ENCODE results near the gene PLA1A. TPM values are rescaled to one million over a fixed set of nuclear protein-coding genes. Genes with fewer than 3 reads are reported as not detected.

PLA1A gene
- total and polyA plus RNA-seq, 10 of the 15 experiments (the other 5 are each of a cell fraction or from before 2014, with no cell fraction given) = 2.9 to 106 (median 4.8) TPM

DNA sequence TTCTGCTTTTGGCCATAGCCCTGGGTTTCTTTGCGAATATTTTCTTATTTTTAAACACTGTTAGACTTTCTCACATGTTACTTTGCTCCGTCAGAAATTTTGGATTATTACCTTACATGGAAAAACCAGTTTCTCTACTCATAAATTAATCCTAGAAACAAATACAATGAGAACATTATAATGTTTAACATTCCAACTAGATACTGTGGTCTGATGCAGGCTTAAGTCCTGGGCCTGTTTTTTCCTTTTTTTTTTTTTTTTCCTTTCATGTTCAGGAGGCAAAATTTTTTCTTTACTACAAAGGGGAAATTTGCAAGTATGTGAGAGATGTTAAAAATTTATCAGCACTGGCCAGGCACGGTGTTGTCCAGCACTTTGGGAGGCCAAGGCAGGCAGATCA is 33.8 kb downstream of the PLA1A start:
- no peak overlapping the region for H3K9ac ChIP-seq (ENCODE audit: control insufficient read depth, insufficient read depth, low read length)
- H3K4me3 ChIP-seq = no peak overlapping the region
- RAD21 ChIA-PET (ENCODE audit: unreplicated experiment) = interaction anchor here (1.6 to 7.8 kb wide), 2 partner anchors 30 to 32 kb away, joined by 5 to 103 read pairs; no protein-coding TSS in a partner anchor
- POLR2A ChIA-PET = interaction anchor here (6.1 kb wide), 1 partner anchor 31 kb away, joined by 103 read pairs; the partner anchor contains the start of gene PLA1A
- no TSS peak for BruUV-seq (replicated peaks)
- H3K79me2 ChIP-seq (ENCODE audit: control insufficient read depth, insufficient read depth, low read length) = no peaks in the 10 kb centered on the region
- H2AFZ ChIP-seq (ENCODE audit: control insufficient read depth, low read depth, low read length) = no peak overlapping the region
- in situ Hi-C loops (cut with MboI) = no loop called here
- no peak for TF ChIP-seq EED (IDR thresholded peaks at IDR 0.05; ENCODE audit: low read depth)
- no peak for TF ChIP-seq RAD51 (IDR thresholded peaks at IDR 0.05)
- no peak for TF ChIP-seq CREM (IDR thresholded peaks at IDR 0.05; ENCODE audit: low read depth)
- no peak for TF ChIP-seq NFXL1 (IDR thresholded peaks at IDR 0.05; ENCODE audit: borderline replicate concordance)
- TF ChIP-seq ZNF217 (IDR thresholded peaks at IDR 0.05) = no peak
- no peak for TF ChIP-seq TBL1XR1 (IDR thresholded peaks at IDR 0.05; ENCODE audit: low read depth, low read length)
- TF ChIP-seq, protein P1, sequence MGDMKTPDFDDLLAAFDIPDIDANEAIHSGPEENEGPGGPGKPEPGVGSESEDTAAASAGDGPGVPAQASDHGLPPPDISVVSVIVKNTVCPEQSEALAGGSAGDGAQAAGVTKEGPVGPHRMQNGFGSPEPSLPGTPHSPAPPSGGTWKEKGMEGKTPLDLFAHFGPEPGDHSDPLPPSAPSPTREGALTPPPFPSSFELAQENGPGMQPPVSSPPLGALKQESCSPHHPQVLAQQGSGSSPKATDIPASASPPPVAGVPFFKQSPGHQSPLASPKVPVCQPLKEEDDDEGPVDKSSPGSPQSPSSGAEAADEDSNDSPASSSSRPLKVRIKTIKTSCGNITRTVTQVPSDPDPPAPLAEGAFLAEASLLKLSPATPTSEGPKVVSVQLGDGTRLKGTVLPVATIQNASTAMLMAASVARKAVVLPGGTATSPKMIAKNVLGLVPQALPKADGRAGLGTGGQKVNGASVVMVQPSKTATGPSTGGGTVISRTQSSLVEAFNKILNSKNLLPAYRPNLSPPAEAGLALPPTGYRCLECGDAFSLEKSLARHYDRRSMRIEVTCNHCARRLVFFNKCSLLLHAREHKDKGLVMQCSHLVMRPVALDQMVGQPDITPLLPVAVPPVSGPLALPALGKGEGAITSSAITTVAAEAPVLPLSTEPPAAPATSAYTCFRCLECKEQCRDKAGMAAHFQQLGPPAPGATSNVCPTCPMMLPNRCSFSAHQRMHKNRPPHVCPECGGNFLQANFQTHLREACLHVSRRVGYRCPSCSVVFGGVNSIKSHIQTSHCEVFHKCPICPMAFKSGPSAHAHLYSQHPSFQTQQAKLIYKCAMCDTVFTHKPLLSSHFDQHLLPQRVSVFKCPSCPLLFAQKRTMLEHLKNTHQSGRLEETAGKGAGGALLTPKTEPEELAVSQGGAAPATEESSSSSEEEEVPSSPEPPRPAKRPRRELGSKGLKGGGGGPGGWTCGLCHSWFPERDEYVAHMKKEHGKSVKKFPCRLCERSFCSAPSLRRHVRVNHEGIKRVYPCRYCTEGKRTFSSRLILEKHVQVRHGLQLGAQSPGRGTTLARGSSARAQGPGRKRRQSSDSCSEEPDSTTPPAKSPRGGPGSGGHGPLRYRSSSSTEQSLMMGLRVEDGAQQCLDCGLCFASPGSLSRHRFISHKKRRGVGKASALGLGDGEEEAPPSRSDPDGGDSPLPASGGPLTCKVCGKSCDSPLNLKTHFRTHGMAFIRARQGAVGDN (IDR thresholded peaks at IDR 0.05) = no peak
- TF ChIP-seq BHLHE40 (IDR thresholded peaks at IDR 0.05; ENCODE audit: borderline replicate concordance in 1 of 2, low read depth in 2 of 2, low read length in 1 of 2) = no peak
- no peak for TF ChIP-seq SIX5 (IDR thresholded peaks at IDR 0.05; ENCODE audit: low read depth, low read length, severe bottlenecking)
- no peak for TF ChIP-seq KAT2A (conservative IDR thresholded peaks at IDR 0.05; ENCODE audit: control insufficient read depth, low read depth, low read length)
- TF ChIP-seq, protein P2, sequence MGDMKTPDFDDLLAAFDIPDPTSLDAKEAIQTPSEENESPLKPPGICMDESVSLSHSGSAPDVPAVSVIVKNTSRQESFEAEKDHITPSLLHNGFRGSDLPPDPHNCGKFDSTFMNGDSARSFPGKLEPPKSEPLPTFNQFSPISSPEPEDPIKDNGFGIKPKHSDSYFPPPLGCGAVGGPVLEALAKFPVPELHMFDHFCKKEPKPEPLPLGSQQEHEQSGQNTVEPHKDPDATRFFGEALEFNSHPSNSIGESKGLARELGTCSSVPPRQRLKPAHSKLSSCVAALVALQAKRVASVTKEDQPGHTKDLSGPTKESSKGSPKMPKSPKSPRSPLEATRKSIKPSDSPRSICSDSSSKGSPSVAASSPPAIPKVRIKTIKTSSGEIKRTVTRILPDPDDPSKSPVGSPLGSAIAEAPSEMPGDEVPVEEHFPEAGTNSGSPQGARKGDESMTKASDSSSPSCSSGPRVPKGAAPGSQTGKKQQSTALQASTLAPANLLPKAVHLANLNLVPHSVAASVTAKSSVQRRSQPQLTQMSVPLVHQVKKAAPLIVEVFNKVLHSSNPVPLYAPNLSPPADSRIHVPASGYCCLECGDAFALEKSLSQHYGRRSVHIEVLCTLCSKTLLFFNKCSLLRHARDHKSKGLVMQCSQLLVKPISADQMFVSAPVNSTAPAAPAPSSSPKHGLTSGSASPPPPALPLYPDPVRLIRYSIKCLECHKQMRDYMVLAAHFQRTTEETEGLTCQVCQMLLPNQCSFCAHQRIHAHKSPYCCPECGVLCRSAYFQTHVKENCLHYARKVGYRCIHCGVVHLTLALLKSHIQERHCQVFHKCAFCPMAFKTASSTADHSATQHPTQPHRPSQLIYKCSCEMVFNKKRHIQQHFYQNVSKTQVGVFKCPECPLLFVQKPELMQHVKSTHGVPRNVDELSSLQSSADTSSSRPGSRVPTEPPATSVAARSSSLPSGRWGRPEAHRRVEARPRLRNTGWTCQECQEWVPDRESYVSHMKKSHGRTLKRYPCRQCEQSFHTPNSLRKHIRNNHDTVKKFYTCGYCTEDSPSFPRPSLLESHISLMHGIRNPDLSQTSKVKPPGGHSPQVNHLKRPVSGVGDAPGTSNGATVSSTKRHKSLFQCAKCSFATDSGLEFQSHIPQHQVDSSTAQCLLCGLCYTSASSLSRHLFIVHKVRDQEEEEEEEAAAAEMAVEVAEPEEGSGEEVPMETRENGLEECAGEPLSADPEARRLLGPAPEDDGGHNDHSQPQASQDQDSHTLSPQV (IDR thresholded peaks at IDR 0.05) = no peak
- TF ChIP-seq, protein P3, sequence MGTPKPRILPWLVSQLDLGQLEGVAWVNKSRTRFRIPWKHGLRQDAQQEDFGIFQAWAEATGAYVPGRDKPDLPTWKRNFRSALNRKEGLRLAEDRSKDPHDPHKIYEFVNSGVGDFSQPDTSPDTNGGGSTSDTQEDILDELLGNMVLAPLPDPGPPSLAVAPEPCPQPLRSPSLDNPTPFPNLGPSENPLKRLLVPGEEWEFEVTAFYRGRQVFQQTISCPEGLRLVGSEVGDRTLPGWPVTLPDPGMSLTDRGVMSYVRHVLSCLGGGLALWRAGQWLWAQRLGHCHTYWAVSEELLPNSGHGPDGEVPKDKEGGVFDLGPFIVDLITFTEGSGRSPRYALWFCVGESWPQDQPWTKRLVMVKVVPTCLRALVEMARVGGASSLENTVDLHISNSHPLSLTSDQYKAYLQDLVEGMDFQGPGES (IDR thresholded peaks at IDR 0.05) = no peak
- TF ChIP-seq CEBPB (IDR thresholded peaks at IDR 0.05; ENCODE audit: borderline replicate concordance in 1 of 2, low read depth in 2 of 2, low read length in 2 of 2) = no peak
- no peak for TF ChIP-seq NR2F1 (conservative IDR thresholded peaks at IDR 0.05)
- no peak for TF ChIP-seq CBX5 (IDR thresholded peaks at IDR 0.05; ENCODE audit: low read depth)
- no peaks in the 10 kb centered on the region; a peak in 1 of 4 replicates for H3K36me3 ChIP-seq (ENCODE audit: control insufficient read depth in 2 of 2, insufficient read depth in 2 of 2, low read length in 1 of 2)
- DNase-seq (ENCODE audit: low read depth, low spot score) (no peak), FAIRE-seq (no peak), ATAC-seq (no peak)
- SMC1A ChIA-PET (ENCODE audit: uncharacterized antibody, unreplicated experiment) = interaction anchor here (0.6 to 9.4 kb wide), 3 partner anchors 30 to 110 kb away, joined by 3 to 128 read pairs (median 5); no protein-coding TSS in a partner anchor
- peaks cover 42% of the 10 kb centered on the region for H3K4me1 ChIP-seq (ENCODE audit: control insufficient read depth, insufficient read depth, low read length)
- no peak overlapping the region for H3K27ac ChIP-seq (ENCODE audit: control insufficient read depth, insufficient read depth)
- 97% methylated on average over 3 of the region's 3 CpGs for WGBS (ENCODE audit: insufficient coverage, insufficient replicate concordance, low lambda C conversion rate, missing lambda C conversion rate)
- no peaks in the 10 kb centered on the region for H3K27me3 ChIP-seq (replicated peaks in 1 of 2; ENCODE audit: control insufficient read depth in 2 of 2, insufficient read depth in 2 of 2, low read length in 1 of 2)
- H4K20me1 ChIP-seq (ENCODE audit: control insufficient read depth, insufficient read depth) = no peaks in the 10 kb centered on the region
- no peaks in the 10 kb centered on the region for H3K9me3 ChIP-seq (replicated peaks; ENCODE audit: control insufficient read depth, insufficient read depth, low read length)
- intact Hi-C loops (cut with micrococcal nuclease; ENCODE audit: unreplicated experiment) = no loop called here
- H3K4me2 ChIP-seq (ENCODE audit: control insufficient read depth, insufficient read depth) = no peak overlapping the region
- CTCF ChIA-PET = interaction anchor here (0.9 to 2.5 kb wide), 2 partner anchors 12 to 30 kb away, joined by 3 to 16 read pairs; no protein-coding TSS in a partner anchor

All from GM12878 (cell line).